HG03045 (cell line): Measurements from ENCODE around the gene YWHAQ.
A peak's percentile ranks its signal among the peaks of the same experiment; 100 is the strongest.
"Not testable (repeated sequence)": the region's sequence is repeated elsewhere in the genome, so short reads cannot be mapped to it uniquely, and the experiment has no call there.

Experiments used
- ATAC-seq: cut with Tn5 transposase; IDR thresholded peaks from one replicate; pipeline ENCODE4 v1.9.1; 2021; ENCODE audit warnings: mild to moderate bottlenecking, moderate library complexity; ENCODE audit not compliant: unreplicated experiment

Gene YWHAQ

GRCh38 chr2:9552219-9553178 lies 78.3 kb downstream of the YWHAQ start:
- no peak for ATAC-seq

- ATAC-seq = not testable (repeated sequence)
These were observed 79.9 kb downstream of the YWHAQ start for GRCh38 chr2:9550859-9551391.

DNA sequence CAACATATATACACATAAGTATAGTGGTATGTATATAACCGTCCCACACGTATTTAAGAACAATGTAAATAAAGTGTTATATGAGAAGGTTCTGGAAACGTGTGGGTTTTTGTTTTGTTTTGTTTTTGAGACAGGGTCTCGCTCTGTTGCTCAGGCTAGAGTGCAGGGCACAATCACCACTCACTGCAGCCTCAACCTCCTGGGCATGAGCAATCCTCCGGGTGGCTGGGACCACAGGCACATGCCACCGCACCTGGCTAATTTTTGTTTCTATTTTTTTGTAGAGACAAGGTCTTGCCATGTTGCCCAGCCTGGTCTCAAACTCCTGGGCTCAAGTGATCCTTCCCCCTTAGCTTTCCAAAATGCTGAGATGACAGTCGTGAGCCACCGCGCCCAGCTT lies 81.4 kb downstream of the YWHAQ start:
- no peak for ATAC-seq

GRCh38 chr2:9548506-9548905 lies 82.3 kb downstream of the YWHAQ start:
- ATAC-seq = peak; percentile 52

GRCh38 chr2:9547262-9547991 lies 83.4 kb downstream of the YWHAQ start:
- no peak for ATAC-seq

- ATAC-seq = no peak
These were observed 85.3 kb downstream of the YWHAQ start for GRCh38 chr2:9545502-9545901.

DNA sequence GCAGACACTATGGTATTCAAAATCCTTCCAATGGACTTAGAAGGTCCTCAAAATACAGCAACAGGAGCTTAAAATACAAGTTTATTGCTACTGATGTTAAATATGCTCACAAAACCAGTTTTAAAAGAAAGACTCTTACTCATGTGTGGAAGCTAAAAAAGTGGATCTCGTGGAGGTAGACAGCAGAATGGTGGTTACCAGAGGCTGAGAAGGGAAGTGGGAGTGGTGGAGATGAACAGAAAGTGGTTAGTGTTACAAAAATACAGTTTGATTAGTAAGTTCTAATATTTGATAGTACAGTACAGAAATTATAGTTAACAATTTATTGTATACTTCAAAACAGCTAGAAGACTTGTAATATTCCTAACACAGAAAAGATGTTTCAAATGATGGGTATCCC lies 87.2 kb downstream of the YWHAQ start:
- no peak for ATAC-seq

GRCh38 chr2:9539531-9539930 lies 91.3 kb downstream of the YWHAQ start:
- no peak for ATAC-seq

DNA sequence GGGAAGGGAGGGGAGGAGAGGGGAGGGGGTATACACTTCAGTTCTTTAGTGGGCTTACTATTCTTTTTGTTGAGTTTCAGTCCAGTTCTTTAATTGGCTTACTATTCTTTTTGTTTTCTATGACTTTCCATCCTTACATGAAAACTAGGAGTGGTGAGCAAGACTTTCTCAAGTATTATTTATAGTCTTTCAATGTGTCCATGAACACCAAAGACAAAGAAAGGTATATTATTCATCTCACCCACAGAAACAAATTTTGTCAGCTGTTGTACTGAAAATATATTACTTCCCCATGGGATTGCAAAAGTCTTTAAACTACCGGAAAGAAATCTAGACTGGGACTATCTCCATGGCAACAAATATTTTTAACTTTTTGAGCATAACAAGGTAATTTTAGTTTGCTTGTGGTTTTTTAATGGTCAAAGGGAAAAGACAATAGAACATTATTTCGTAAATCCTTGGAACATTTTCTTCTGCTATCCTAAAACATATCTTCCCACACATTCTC lies 92.7 kb downstream of the YWHAQ start:
- ATAC-seq = no peak

DNA sequence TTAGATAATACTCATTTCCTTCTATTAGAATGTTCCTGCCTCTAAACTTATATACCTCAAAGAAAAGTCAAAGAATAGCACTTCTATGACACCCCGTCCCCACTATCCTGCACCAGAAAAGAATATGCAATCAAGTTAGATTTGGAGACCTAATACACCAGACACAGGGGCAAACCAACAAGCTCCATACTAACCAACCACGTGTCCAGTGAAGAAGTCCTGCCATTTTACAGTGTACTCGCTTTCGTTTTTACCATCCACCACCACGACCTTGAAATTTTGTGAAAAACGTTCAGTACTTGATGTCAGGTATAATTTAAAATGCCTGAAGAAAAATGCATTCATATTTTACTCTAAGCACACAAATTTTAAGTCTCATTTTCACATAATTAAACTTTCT lies 94.3 kb downstream of the YWHAQ start:
- ATAC-seq = no peak

DNA sequence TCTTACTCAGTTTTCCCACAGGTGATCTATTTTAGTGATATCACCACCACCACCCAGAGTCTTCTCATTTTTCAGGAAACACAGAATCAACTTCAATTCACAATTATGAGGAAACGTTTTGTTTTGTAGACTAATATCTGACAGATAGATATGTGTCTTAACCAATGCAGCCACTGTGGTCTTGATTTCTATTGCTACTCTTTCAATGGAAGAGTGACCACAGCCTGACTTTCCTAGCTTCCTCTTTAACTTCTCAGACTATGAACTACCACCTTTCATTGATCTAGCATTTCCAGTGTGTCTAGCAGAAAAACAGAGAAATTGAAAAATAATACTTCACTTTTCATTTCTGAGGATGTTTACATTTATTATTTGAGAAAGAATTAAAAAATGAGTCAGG lies 95.6 kb downstream of the YWHAQ start:
- ATAC-seq = no peak
